ENCODE data around the gene APBA3.

The APBA3 gene

GRCh38 chr19:3776479-3777040, 15.1 kb upstream of the APBA3 start (continued):
- no peak for TF ChIP-seq ZNF24 (tag by site-specific recombination; IDR thresholded peaks at IDR 0.05)
- peak; percentile 27; the same call in 1 of the 2 replicates for TF ChIP-seq KLF1 (tag by site-specific recombination; IDR thresholded peaks at IDR 0.05)
- TF ChIP-seq ZNF169 (tag by site-specific recombination; IDR thresholded peaks at IDR 0.05): 0 out of 2 replicates have a peak, but pooled peaks have one; percentile 19
- no peak for TF ChIP-seq ZNF266 (tag by site-specific recombination; IDR thresholded peaks at IDR 0.05; ENCODE audit: low read depth)
- peak; percentile 99 for TF ChIP-seq ZFHX2 (tag by site-specific recombination; conservative IDR thresholded peaks at IDR 0.05)
- peak; percentile 54 for TF ChIP-seq SP2 (tag by site-specific recombination; IDR thresholded peaks at IDR 0.05)
- peak; percentile 70 for TF ChIP-seq ZBTB7A (tag by site-specific recombination; IDR thresholded peaks at IDR 0.05; ENCODE audit: low read depth)
- TF ChIP-seq ZNF2 (tag by site-specific recombination; IDR thresholded peaks at IDR 0.05): no peak
- peak; percentile 84; the same call in 1 of the 2 replicates for TF ChIP-seq ZNF776 (tag by site-specific recombination; IDR thresholded peaks at IDR 0.05; ENCODE audit: borderline replicate concordance)
- no peak for TF ChIP-seq ZNF561 (tag by site-specific recombination; IDR thresholded peaks at IDR 0.05; ENCODE audit: borderline replicate concordance)
- TF ChIP-seq ZNF777 (tag by site-specific recombination; IDR thresholded peaks at IDR 0.05; ENCODE audit: borderline replicate concordance): no peak
- TF ChIP-seq ZNF366 (tag by site-specific recombination; conservative IDR thresholded peaks at IDR 0.05): peak; percentile 99
- 0 out of 2 replicates have a peak, but pooled peaks have one; percentile 10 for TF ChIP-seq KLF8 (tag by site-specific recombination; IDR thresholded peaks at IDR 0.05)
- peak; percentile 100 for TF ChIP-seq EGR2 (tag by site-specific recombination; IDR thresholded peaks at IDR 0.05; ENCODE audit: low read depth)

DNA sequence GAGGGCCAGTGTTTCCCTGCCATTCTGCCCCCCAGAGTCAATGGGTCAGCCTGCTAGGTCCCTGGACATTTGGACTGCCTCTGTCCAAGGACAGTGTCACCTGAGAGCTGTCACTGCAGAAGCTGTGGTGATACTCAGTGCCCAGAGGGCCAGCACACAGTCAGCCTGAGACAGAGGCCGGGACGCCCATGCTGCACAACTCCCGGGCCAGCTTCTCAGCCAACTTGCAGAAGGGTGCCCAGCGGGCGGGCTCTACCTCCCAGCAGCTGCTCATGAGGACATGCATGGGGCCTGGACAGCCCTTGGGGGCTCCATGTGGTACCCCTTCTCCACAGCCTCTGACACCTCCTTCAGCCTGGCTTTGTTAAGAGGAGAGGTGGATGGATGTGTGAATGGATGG, 14.3 kb upstream of the APBA3 start:
- no peak overlapping the region for H3K4me3 ChIP-seq (ENCODE audit: low read depth, low read length)
- POLR2A ChIA-PET: no interaction called here
- CTCF ChIA-PET: no interaction called here
- no peaks in the 10 kb centered on the region for H3K36me3 ChIP-seq (ENCODE audit: control insufficient read depth in 2 of 2, insufficient read depth in 1 of 2, low read length in 2 of 2)
- no peaks in the 10 kb centered on the region for H3K9me3 ChIP-seq (ENCODE audit: control insufficient read depth, insufficient read depth, low read depth, low read length)
- H3K27ac ChIP-seq (ENCODE audit: extremely low read depth, low read depth, low read length): no peak overlapping the region
- no peaks in the 10 kb centered on the region for H3K4me1 ChIP-seq (ENCODE audit: control insufficient read depth, insufficient read depth, low read length)
- TF ChIP-seq, protein P1, sequence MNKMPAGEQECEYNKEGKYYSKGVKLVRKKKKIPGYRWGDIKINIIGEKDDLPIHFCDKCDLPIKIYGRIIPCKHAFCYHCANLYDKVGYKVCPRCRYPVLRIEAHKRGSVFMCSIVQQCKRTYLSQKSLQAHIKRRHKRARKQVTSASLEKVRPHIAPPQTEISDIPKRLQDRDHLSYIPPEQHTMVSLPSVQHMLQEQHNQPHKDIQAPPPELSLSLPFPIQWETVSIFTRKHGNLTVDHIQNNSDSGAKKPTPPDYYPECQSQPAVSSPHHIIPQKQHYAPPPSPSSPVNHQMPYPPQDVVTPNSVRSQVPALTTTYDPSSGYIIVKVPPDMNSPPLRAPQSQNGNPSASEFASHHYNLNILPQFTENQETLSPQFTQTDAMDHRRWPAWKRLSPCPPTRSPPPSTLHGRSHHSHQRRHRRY (tag by site-specific recombination; IDR thresholded peaks at IDR 0.05): no peak
- TF ChIP-seq ZFP37 (tag by site-specific recombination; IDR thresholded peaks at IDR 0.05) (no peak), PBX3 (CRISPR knock-in tag; IDR thresholded peaks at IDR 0.05) (no peak), ZNF184 (tag by site-specific recombination; IDR thresholded peaks at IDR 0.05) (no peak), PRDM10 (tag by site-specific recombination; IDR thresholded peaks at IDR 0.05) (no peak), HOXA7 (CRISPR knock-in tag; IDR thresholded peaks at IDR 0.05; ENCODE audit: borderline replicate concordance) (no peak), ZNF202 (tag by site-specific recombination; IDR thresholded peaks at IDR 0.05; ENCODE audit: borderline replicate concordance) (no peak), ZNF600 (tag by site-specific recombination; IDR thresholded peaks at IDR 0.05) (no peak), MYNN (tag by site-specific recombination; IDR thresholded peaks at IDR 0.05; ENCODE audit: borderline replicate concordance) (no peak), ZNF302 (tag by site-specific recombination; IDR thresholded peaks at IDR 0.05; ENCODE audit: low read depth) (no peak)
- TF ChIP-seq, protein P2, sequence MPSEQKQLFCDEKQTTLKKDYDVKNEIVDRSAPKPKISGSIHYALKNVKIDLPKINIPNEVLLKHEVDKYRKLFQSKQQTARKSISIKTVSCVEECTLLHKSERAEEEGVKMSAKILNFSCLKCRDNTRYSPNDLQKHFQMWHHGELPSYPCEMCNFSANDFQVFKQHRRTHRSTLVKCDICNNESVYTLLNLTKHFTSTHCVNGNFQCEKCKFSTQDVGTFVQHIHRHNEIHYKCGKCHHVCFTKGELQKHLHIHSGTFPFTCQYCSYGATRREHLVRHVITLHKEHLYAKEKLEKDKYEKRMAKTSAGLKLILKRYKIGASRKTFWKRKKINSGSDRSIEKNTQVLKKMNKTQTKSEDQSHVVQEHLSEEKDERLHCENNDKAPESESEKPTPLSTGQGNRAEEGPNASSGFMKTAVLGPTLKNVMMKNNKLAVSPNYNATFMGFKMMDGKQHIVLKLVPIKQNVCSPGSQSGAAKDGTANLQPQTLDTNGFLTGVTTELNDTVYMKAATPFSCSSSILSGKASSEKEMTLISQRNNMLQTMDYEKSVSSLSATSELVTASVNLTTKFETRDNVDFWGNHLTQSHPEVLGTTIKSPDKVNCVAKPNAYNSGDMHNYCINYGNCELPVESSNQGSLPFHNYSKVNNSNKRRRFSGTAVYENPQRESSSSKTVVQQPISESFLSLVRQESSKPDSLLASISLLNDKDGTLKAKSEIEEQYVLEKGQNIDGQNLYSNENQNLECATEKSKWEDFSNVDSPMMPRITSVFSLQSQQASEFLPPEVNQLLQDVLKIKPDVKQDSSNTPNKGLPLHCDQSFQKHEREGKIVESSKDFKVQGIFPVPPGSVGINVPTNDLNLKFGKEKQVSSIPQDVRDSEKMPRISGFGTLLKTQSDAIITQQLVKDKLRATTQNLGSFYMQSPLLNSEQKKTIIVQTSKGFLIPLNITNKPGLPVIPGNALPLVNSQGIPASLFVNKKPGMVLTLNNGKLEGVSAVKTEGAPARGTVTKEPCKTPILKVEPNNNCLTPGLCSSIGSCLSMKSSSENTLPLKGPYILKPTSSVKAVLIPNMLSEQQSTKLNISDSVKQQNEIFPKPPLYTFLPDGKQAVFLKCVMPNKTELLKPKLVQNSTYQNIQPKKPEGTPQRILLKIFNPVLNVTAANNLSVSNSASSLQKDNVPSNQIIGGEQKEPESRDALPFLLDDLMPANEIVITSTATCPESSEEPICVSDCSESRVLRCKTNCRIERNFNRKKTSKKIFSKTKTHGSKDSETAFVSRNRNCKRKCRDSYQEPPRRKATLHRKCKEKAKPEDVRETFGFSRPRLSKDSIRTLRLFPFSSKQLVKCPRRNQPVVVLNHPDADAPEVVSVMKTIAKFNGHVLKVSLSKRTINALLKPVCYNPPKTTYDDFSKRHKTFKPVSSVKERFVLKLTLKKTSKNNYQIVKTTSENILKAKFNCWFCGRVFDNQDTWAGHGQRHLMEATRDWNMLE (tag by site-specific recombination; conservative IDR thresholded peaks at IDR 0.05; ENCODE audit: low read depth): no peak
- TF ChIP-seq, protein P3, sequence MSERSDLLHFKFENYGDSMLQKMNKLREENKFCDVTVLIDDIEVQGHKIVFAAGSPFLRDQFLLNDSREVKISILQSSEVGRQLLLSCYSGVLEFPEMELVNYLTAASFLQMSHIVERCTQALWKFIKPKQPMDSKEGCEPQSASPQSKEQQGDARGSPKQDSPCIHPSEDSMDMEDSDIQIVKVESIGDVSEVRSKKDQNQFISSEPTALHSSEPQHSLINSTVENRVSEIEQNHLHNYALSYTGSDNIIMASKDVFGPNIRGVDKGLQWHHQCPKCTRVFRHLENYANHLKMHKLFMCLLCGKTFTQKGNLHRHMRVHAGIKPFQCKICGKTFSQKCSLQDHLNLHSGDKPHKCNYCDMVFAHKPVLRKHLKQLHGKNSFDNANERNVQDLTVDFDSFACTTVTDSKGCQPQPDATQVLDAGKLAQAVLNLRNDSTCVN (tag by site-specific recombination; optimal IDR thresholded peaks at IDR 0.05): no peak

Data from HEK293 (cell line).